GM15510 (cell line): ENCODE data around the gene RABIF.

ENCODE experiments used
- POLR2A ChIP-seq: IDR thresholded peaks from 3 replicates; pipeline ENCODE4 v1.6.1; 2011; ENCODE audit warnings: borderline replicate concordance; ENCODE audit not compliant: insufficient read length; ENCODE audit errors: extremely low read depth

RABIF gene

DNA sequence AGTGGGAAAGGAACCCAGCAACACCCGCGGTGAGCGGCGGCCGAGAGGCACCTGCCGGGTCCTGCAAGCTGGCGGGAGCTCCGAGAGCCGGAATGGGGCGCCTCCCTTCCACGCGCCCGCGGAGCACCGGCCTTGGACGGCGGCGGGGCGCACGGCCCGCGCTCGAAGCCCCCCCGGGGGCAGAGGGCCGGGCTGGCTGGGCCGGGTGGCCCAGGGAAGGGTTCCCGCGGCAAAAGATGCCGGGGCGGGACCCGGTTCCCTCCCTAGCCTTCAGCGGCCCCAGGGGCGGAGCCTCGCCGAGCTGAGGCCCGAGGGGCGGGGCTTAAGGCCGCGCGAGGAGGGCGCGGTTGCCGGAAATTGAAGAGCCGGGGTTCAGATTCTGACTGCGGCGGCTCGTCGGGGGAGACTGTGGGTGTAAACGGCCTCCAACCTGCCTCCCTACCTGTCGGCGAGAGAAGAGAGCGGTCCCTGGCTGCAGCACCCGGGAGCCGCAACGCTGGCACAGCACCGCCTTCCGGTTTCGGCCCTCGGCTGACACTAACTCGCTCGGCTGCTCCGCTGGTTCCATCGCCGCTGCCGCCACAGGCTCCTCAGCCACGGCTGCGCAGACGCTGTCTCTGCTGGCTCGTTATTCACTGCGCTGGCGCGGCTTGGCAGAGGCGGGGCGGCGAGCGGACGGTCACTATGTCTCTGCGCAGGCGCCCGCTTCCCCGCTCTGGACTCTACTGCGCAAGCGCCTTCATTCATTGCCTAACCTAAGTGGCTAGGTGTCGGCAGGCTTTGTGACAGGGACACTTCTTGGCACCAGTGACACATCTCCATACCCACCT lies at the start of gene RABIF:
TSS of gene RABIF (minus strand) at position 619 of the 830 bp plus-strand sequence. CDS start at position 568, 51 bp downstream.
- TF ChIP-seq POLR2A, result peak; percentile 95

DNA sequence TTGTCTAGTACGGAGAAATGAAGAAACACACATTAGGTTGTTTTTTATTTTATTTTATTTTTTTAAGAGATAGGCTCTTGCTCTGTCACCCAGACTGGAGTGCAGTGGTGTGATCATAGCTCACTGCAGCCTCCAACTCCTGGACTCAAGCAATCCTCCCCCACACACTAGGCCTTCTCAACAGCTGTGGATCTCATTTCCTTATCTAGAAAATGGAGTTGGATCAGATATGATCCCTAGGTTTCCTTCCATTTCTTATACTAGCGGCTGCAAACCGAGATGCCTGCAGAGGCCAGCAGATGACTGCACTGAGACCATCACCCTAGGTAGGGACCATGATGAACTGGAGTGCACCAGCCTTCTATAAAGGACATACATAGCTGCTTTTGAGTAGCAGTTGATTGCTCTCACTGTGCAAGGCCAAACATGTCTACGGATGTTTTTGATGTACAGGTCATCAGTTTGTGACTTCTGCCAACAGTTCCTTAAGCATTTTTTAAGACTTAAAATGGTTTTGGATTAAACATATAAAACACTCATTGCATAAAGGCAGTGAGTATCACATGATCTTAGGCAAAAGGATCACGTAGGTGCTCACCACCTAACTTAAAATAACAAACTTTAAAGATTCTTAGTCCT lies 49.5 kb upstream of the RABIF start:
- no peak for TF ChIP-seq POLR2A

- TF ChIP-seq POLR2A, result no peak
Measured at GRCh38 chr1:202935844-202936243, 46.9 kb upstream of the RABIF start.

DNA sequence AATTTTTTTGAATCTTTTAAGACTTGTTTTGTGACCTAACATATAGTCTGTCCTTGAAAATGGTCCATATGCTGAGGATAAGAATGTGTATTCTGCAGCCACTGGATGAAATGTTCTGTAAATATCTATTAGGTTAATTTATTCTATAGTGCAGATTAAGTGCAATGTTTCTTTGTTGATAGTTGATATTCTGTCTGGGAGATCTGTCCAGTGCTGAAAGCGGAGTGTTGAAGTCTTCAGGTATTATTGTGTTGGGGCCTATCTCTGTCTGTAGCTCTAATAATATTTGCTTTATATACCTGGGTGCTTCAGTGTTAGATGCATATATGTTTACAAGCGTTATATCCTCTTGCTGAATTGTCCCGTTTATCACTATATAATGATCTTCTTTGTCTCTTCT lies 45.8 kb upstream of the RABIF start:
- no peak for TF ChIP-seq POLR2A

DNA sequence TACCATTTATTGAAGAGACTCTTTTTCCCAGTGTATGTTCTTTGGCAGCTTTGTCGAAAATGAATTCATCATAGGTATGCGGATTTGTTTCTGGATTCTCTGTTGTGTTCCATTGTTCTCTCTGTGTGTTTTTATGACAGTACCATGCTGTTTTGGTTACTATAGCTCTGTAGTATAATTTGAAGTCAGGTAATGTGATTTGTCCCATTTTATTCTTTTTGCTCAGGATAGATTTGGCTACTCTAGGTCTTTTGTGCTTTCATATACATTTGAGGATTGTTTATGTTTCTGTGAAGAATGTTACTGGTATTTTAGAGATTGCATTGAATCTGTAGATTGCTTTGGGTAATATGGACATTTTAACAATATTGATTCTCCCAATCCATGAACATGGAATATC lies 43.5 kb upstream of the RABIF start:
- no peak for TF ChIP-seq POLR2A

GRCh38 chr1:202926581-202927491 lies 37.9 kb upstream of the RABIF start, which contains the start of gene KLHL12:
Gene KLHL12, minus strand, starts transcription at chr1:202927234. Its CDS starts 2,072 bp downstream, at chr1:202925162.
- peak; percentile 98 for TF ChIP-seq POLR2A

DNA sequence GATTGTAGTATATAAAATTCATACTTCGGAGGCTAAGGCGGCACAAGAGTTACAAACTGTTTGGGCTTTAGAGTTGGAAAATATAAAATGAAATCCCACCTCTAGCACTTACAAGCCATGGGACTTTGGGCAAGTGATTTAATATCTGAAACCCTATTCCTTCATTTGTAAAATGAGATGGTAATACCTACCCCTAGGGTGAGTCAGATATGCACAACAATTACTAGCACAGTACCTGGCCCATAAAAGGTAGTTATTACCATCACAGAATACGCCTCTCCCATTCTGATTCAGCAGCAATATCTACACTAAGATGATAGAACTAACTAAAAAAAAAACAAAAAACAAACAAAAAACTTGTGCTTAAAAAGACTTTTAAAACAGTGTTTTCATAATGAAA lies 34.6 kb upstream of the RABIF start:
- no peak for TF ChIP-seq POLR2A

DNA sequence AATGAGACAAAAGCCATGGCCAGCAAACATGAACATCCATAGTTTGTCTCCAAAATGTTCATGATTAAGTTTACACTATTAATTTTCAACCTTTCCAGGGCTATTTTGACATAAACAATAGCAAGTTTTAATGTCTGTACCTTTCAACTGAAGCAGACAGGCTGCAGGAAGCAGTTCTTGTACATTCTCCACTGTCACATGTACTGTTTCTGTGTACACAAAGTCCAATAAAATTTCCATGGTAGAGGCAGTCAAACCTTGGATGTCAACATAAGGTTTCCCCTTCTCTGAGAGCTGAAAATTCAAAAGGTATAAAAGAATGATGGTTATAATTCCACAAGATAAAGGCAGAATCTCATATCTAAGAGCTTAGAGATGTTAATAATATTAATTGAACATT lies 30.7 kb upstream of the RABIF start:
- no peak for TF ChIP-seq POLR2A

DNA sequence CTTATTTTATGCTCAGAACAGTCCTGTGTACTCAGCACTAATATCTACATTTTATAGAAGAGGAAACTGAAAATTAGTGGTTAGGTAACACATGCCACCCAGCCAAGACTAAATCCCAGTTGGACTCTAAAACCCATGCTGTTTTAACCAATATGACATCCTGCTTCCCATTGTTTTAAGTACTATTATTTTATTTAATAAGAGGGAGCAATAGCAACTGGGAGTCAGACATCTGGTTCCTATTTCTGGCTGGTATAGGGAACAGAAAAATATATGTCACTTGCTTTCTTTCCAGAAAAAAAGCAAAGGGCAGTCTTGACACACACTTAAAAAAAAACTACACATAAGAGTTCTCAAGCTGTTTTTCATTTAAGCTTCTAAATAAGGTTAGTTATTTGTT lies 26.2 kb upstream of the RABIF start:
- no peak for TF ChIP-seq POLR2A

DNA sequence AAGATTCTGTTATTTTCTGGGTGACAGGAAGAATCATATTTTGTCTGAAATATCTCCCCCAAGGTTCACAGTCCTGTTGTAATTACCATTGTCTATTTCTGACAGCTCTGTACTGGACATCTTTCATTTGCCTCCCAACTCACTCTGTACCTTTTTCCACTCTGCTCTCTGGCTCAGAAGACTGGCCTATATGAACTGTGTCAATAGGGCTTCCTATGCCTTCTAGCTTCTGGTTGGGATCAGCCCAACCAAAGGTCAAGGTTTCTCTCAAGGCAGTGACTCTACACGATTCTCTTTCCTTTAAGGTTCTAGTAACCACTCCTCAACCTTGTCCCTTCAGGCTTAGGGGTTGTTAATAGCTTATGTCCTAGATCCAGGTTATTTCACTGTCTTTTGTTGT lies 20.5 kb upstream of the RABIF start:
- TF ChIP-seq POLR2A, result no peak

- TF ChIP-seq POLR2A, result no peak
Measured at GRCh38 chr1:202908998-202909397, 20.0 kb upstream of the RABIF start.

DNA sequence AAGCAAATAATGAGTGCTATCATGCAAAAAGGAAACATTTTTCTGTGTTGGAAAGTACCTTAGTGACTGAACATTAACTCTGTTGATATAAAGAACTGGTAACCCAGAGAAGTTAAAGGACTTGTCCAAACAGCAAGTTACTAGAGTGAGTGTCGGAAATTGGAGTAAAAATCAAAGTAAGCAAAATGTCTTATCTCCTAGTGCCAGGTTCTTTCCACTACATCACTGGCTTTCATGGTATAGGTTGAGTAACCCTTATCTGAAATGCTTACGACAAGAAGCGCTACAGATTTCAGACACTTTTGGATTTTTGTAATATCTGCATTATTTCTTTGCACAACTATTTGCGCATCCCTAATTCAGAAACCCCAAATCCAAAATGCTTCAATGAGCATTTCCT lies 16.4 kb upstream of the RABIF start:
- no peak for TF ChIP-seq POLR2A

DNA sequence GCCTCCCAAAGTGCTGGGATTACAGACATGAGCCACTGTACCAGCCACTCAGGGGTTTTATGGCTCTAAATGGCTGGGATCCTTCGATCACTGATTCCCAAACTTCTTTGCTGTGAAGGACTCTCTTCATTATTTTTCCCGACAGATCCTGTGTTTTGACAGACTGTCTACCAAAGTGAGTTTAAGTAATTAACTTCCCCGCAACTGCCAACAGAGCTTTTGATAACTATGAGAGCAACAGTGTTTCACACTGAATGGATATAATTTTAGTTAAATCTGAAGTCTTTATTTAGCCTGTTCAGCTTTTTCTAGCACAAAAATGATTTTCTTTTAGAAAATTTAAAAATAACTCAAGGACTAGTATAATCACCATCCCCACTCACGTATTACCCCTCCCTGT lies 12.6 kb upstream of the RABIF start:
- TF ChIP-seq POLR2A, result no peak

- TF ChIP-seq POLR2A, result no peak
Measured at GRCh38 chr1:202892501-202892900, 3.6 kb upstream of the RABIF start.

DNA sequence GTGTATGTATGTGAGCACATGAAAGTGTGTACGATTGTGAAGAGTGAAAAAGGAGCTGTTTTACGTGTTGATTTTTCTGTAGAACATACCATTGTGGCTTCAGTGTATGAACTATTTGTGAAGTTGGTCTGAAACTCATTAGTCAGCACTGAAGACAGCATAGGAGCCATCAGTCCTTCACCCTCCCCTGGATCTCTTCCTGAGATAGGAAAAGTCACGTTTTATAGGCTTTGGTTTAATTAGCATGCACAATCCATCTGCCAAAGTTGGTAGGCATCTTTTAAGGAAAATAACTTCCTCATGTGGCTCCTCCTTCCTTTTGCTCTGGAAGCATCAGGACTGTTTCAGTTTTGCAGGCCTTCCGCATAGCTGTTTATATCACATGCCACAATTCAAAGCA lies 1.4 kb upstream of the RABIF start:
- no peak for TF ChIP-seq POLR2A

- TF ChIP-seq POLR2A, result no peak
Measured at GRCh38 chr1:202888221-202888530, 773 bp downstream of the RABIF start.

DNA sequence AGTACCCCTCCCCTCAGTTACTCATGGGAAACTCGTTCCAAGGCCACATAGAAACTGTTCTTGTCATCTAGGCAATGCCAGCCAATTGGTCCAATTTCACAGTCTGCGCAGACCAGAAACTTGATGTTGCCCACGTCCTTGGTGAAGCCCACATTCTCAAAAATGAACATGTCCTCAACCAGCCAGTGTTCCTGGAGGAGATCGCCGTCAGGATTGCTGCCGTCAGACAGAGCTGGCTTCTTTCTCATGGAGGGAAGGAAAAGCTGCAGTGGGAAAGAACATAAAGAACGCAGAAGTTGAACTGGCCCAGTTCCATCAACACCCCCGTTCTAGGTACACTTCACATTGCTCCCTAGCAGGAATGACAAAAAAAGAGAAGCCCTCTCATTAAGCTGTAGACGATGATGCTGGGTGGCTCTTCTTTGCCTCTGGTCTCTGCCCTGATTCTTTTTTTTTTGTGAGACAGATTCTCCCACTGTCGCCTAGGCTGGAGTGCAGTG lies 7.9 kb downstream of the RABIF start:
- TF ChIP-seq POLR2A, result no peak
